GM12891 (cell line): Measurements from ENCODE around the gene GPR32.
"Not testable (repeated sequence)": the region's sequence is repeated elsewhere in the genome, so short reads cannot be mapped to it uniquely, and the experiment has no call there.

Source experiments
- DNase-seq: peaks from one replicate; pipeline ENCODE4 v3.0.0; 2011; ENCODE audit warnings: low spot score; ENCODE audit not compliant: insufficient read length
- FAIRE-seq: peaks from 2 replicates; lab custom pipeline; 2011; peaks lifted over from hg19 to GRCh38; lab: Jason Lieb, UNC
- PAX5 ChIP-seq: IDR thresholded peaks from 2 replicates; pipeline ENCODE4 v1.6.1; 2011; ENCODE audit warnings: low read length, moderate library complexity, mild to moderate bottlenecking; ENCODE audit not compliant: insufficient read depth, severe bottlenecking
- POLR2A ChIP-seq: IDR thresholded peaks from 2 replicates; pipeline ENCODE4 v1.6.1; 2011; ENCODE audit warnings: low read depth, low read length, control low read depth
- POLR2AphosphoS5 ChIP-seq: IDR thresholded peaks from 2 replicates; pipeline ENCODE4 v1.6.1; 2011; ENCODE audit warnings: low read depth, low read length, control low read depth
- POU2F2 ChIP-seq: IDR thresholded peaks from 2 replicates; pipeline ENCODE4 v1.6.1; 2011; ENCODE audit warnings: low read depth, mild to moderate bottlenecking, control low read depth, low read length, moderate library complexity
- SPI1 ChIP-seq: IDR thresholded peaks from 2 replicates; pipeline ENCODE4 v1.6.1; 2011; ENCODE audit warnings: low read depth, low read length, control low read depth
- TAF1 ChIP-seq: IDR thresholded peaks from 2 replicates; pipeline ENCODE4 v1.6.1; 2011; ENCODE audit warnings: low read depth, low read length, control low read depth

The GPR32 gene

DNA sequence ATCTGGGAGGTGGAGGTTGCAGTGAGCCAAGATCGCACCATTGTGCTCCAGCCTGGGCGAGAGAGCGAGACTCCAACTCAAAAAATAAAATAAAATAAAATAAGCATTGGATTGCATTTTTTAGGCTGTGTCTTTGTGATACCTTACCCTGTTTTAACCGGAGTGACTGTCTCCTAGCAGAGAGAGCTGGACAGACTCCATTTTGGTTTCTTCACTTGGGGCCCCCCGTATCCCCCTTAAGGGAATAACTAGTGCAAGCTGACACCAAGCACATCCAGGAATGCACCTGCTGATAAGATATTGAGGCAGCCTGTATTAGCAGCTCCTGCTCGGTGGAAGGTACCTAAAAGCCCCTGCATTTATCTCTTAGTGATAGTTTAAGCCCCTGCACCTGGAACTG is 20.8 kb upstream of the GPR32 start:
- DNase-seq (no peak), FAIRE-seq (no peak)
- TF ChIP-seq PAX5 (no peak), POU2F2 (no peak), POLR2A (no peak), POLR2AphosphoS5 (no peak), SPI1 (no peak), TAF1 (no peak)

GRCh38 chr19:50750010-50750409 is 20.3 kb upstream of the GPR32 start:
- no peak for FAIRE-seq
- no peak for DNase-seq
- TF ChIP-seq POLR2AphosphoS5 (no peak), SPI1 (no peak), POLR2A (no peak), POU2F2 (no peak), PAX5 (no peak), TAF1 (no peak)

GRCh38 chr19:50753879-50754278 is 16.4 kb upstream of the GPR32 start:
- no peak for DNase-seq
- FAIRE-seq: no peak
- no peak for TF ChIP-seq POLR2AphosphoS5
- no peak for TF ChIP-seq TAF1
- TF ChIP-seq PAX5: no peak
- no peak for TF ChIP-seq SPI1
- TF ChIP-seq POU2F2: no peak
- no peak for TF ChIP-seq POLR2A

DNA sequence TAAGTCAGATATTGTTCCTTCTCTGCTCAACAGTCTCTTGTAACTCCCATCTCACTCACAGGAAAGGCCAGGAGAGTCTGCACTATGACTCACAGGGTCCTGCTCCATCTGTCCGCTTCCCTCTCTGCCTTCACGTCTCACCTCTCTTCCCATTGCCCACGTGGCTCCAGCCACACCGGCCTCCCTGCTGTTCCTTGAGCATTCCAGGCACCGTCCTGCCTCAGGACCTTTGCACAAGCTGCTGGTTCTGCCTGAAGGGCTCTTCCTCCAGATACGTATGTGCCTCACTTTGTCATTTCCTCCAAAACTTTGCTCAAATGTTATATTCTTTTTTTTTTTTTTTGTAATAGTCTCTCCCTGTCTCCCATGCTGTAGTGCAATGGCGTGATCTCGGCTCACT is 14.0 kb upstream of the GPR32 start:
- not testable (repeated sequence) for DNase-seq, FAIRE-seq

DNA sequence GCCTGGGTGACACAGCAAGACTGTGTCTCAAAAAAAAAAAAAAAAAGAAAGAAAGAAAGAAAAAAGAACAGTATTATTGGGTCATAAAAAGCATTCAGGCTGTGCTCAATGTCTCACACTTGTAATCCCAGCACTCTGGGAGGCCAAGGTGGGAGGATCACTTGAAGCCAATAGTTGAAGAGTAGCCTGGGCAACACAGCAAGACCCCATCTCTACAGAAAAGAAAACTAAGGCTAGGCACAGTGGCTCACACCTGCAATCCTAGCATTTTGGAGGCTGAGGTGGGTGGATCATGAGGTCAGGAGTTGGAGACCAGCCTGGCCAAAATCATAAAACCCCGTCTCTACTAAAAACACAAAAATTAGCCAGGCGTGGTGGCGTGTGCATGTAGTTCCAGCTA is 12.6 kb upstream of the GPR32 start:
- not testable (repeated sequence) for DNase-seq, FAIRE-seq

- not testable (repeated sequence) for FAIRE-seq, DNase-seq
Observed at GRCh38 chr19:50759076-50759475, 11.2 kb upstream of the GPR32 start.

- FAIRE-seq: no peak
- TF ChIP-seq POLR2AphosphoS5 (no peak), TAF1 (no peak), PAX5 (no peak), POLR2A (no peak)
- no peak for DNase-seq
Observed at GRCh38 chr19:50759886-50760285, 10.4 kb upstream of the GPR32 start.

DNA sequence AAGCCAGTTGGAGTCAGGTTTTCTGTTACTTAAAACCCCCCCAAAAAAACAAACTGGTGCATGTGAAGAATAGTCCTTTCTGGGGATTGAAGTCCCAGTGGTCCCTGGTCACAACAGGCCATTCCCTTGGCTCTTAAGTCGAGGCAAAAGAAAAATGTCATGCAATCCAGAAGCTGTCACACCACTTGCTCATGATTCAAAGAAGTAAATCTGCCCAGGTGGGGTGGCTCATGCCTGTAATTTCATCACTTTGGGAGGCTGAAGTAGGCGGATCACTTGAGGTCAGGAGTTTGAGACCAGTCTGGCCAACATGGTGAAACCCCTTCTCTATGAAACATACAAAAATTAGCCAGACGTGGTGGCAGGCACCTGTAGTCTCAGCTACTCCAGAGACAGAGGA is 8.8 kb upstream of the GPR32 start:
- DNase-seq, FAIRE-seq: not testable (repeated sequence)

GRCh38 chr19:50763521-50763920 is 6.7 kb upstream of the GPR32 start:
- not testable (repeated sequence) for FAIRE-seq, DNase-seq

DNA sequence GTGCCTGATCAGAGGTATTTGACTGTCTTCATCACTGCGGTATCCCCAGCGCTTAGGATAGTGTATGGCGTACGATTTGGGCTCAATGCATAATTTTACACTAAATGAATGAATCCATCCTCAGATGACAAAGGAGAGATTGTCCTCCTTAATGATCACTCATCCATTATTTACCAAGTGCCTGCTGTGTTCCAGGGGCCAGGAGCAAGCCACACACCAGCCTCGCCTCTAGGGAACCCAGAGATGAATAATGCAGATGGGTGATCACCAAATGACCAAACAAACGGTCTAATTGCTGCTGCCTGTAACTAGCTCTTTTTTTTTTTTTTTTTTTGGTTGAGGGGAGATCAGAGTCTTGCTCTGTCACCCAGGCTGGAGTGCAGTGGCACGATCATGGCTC is 5.9 kb upstream of the GPR32 start:
- FAIRE-seq (no peak), DNase-seq (no peak)
- TF ChIP-seq POU2F2 (no peak), SPI1 (no peak), TAF1 (no peak), PAX5 (no peak), POLR2A (no peak), POLR2AphosphoS5 (no peak)

GRCh38 chr19:50766746-50767145 is 3.5 kb upstream of the GPR32 start:
- DNase-seq, FAIRE-seq: not testable (repeated sequence)

GRCh38 chr19:50767263-50767662 is 3.0 kb upstream of the GPR32 start:
- not testable (repeated sequence) for FAIRE-seq, DNase-seq

DNA sequence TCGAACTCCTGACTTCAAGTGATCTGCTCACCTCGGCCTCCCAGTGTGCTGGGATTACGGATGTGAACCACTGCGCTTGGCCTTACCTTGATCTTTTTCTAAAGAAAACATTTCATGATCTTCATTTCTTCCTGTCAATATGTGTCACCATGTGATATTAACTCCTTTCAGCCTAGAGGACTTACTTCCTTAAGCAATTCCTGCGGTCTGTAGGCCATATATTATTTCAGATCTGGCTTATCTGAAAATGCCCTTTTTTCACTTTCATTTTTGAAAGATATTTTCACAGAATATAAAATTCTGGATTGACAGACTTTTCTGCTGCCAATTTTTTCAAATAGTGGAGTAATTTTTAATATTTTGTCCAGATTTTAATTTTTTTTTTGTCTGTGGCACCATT is 2.0 kb upstream of the GPR32 start:
- no peak for DNase-seq
- TF ChIP-seq POLR2AphosphoS5 (no peak), PAX5 (no peak), POU2F2 (no peak), SPI1 (no peak), TAF1 (no peak), POLR2A (no peak)
- no peak for FAIRE-seq
